ENCODE measurements around the gene TSKS.

TSKS gene

GRCh38 chr19:49713236-49713845 lies 49.8 kb downstream of the TSKS start:
- no peak for DNase-seq (ENCODE audit: low read depth)

GRCh38 chr19:49712397-49712859 lies 50.7 kb downstream of the TSKS start:
- DNase-seq (ENCODE audit: low read depth), result no peak

GRCh38 chr19:49710372-49710951 lies 52.6 kb downstream of the TSKS start:
- DNase-seq (ENCODE audit: low read depth), result no peak

GRCh38 chr19:49705919-49706318 lies 57.2 kb downstream of the TSKS start:
- no peak for DNase-seq (ENCODE audit: low read depth)

- no peak for DNase-seq (ENCODE audit: low read depth)
Measured at GRCh38 chr19:49704888-49705642, 58.0 kb downstream of the TSKS start.

GRCh38 chr19:49701271-49701786 lies 61.8 kb downstream of the TSKS start:
- DNase-seq (ENCODE audit: low read depth), result no peak

- DNase-seq (ENCODE audit: low read depth), result no peak
Measured at GRCh38 chr19:49700563-49700962, 62.5 kb downstream of the TSKS start.

GRCh38 chr19:49699364-49699763 lies 63.7 kb downstream of the TSKS start:
- no peak for DNase-seq (ENCODE audit: low read depth)

- DNase-seq (ENCODE audit: low read depth), result no peak
Measured at GRCh38 chr19:49696865-49697264, 66.2 kb downstream of the TSKS start.

- no peak for DNase-seq (ENCODE audit: low read depth)
Measured at GRCh38 chr19:49696115-49696514, 67.0 kb downstream of the TSKS start.

GRCh38 chr19:49692147-49692506 lies 71.0 kb downstream of the TSKS start:
- DNase-seq (ENCODE audit: low read depth), result no peak

GRCh38 chr19:49691243-49692146 lies 71.6 kb downstream of the TSKS start:
- no peak for DNase-seq (ENCODE audit: low read depth)

- peak; percentile 33 for DNase-seq (ENCODE audit: low read depth)
Measured at GRCh38 chr19:49690656-49691242, 72.4 kb downstream of the TSKS start, which contains the start of gene CPT1C. CPT1C (plus strand) TSS chr19:49691116; CDS start chr19:49692253, 1,137 bp downstream.

- no peak for DNase-seq (ENCODE audit: low read depth)
Measured at GRCh38 chr19:49690079-49690655, 72.9 kb downstream of the TSKS start.

Data from T-helper 22 cell (primary cell).